Adrenal gland (tissue), 12 donors: ENCODE measurements around the gene CDH10. TPM values are rescaled to one million over a fixed set of nuclear protein-coding genes. Genes with fewer than 3 reads are reported as not detected.

Source experiments
- DNase-seq, 7 donors: peaks; one replicate each; pipeline ENCODE4 v3.0.0-alpha.2; 2019 to 2020
- H3K27ac ChIP-seq, 5 donors: fragments of 200-600 bp; sonication (generic) in 4 of 5; 1 replicate in 3 of 5; 2 replicates in 2 of 5; pipeline versions ENCODE4 v1.5.1 to v1.8.0; 2016 to 2020; ENCODE audit warnings: mild to moderate bottlenecking in 1 of 5
- H3K27me3 ChIP-seq: fragments of 200-600 bp; 2 replicates; pipeline ENCODE4 v1.8.0; 2021
- H3K36me3 ChIP-seq, 2 donors: fragments of 200-600 bp; replicated peaks in 1 of 2; 1 replicate in 1 of 2; 2 replicates in 1 of 2; pipeline versions ENCODE4 v1.5.1 to v1.8.0; 2018 to 2022
- H3K4me1 ChIP-seq, 2 donors: fragments of 200-600 bp; replicated peaks in 1 of 2; 1 replicate in 1 of 2; 2 replicates in 1 of 2; pipeline versions ENCODE4 v1.5.1 to v1.8.0; 2018 to 2021
- H3K4me3 ChIP-seq, 4 donors: fragments of 200-600 bp; sonication (generic) in 3 of 4; one replicate each; pipeline ENCODE4 v1.5.1; 2016 to 2018
- H3K9me3 ChIP-seq, 3 donors: fragments of 200-600 bp; sonication (generic) in 1 of 3; replicated peaks in 1 of 3; 1 replicate in 2 of 3; 2 replicates in 1 of 3; pipeline versions ENCODE4 v1.5.1 to v1.8.0; 2016 to 2021
- POLR2A ChIP-seq, 2 donors: fragments of 450-650 bp; IDR thresholded peaks; one replicate each; pipeline ENCODE4 v1.6.1; 2017; ENCODE audit warnings: antibody characterized with exemption in 2 of 2, mild to moderate bottlenecking in 2 of 2, moderate library complexity in 1 of 2
- WGBS, 4 donors: extraction: QIAGEN DNeasy Blood & Tissue Kit in 2 of 4; methylation state at CpG; one replicate each; pipeline versions ENCODE4 v1.1.5 to v1.1.7; 2013 to 2017; 5-methylcytosine and 5-hydroxymethylcytosine counted together
- intact Hi-C, 2 donors: fragments of 100-400 bp; cut with DNase I; formaldehyde crosslinking; loops; one replicate each; pipeline versions ENCODE4 v1.14.1 to v1.15.0; 2022 to 2023
- polyA plus RNA-seq, 3 donors: library from polyadenylated mRNA; stranded (reverse); fragments of 200-250 nt in 2 of 3; fragments of 350-450 nt in 1 of 3; fragmentation: Illumina TruSeq in 1 of 3; extraction: RNeasy Lipid Tissue Mini Kit (QIAGEN cat#74804) in 1 of 3; gene quantifications; one replicate each; pipeline ENCODE4 v1.2.3, GENCODE V29; 2013 to 2014
- total RNA-seq, 9 donors: library from RNA; depleted of rRNA in 4 of 9; stranded (reverse); fragments of >200 nt in 4 of 9; fragments of 120-200 nt in 1 of 9; fragmentation: NEBNext Ultra II Directional in 1 of 9; extraction: Animal tissue kit (Norgen Biotek cat#: 25700) in 1 of 9; gene quantifications; one replicate each; pipeline versions ENCODE4 v1.1.0 to v1.2.4, GENCODE V29; 2013 to 2023
- TF ChIP-seq, protein P1 (sequence below), 6 experiments: fragments of 450-650 bp in 4 of 6; fragments of 200-600 bp in 2 of 6; sonication (generic) in 1 of 6; IDR thresholded peaks; 1 replicate in 5 of 6; 2 replicates in 1 of 6; pipeline versions ENCODE4 v1.5.1 to v1.8.0; 2016 to 2021; ENCODE audit warnings: antibody characterized with exemption in 6 of 6, mild to moderate bottlenecking in 2 of 6, moderate library complexity in 1 of 6
- donor health status: healthy with polysubstance abuse.
- donor health status: Bipolar disorder and iron deficiency.
- donor health status: DM: yes; HTN: yes; CAD: no.
- donor health status: DM: no; HTN: no; CAD: no.
- donor health status: DM: no; HTN: no; CAD: no.
- donor health status: DM: yes; HTN: yes; CAD: no.

Gene CDH10
- total and polyA plus RNA-seq, 12 donors, result 0.15 to 4.4 (median 1.2) TPM; not detected in 2

DNA sequence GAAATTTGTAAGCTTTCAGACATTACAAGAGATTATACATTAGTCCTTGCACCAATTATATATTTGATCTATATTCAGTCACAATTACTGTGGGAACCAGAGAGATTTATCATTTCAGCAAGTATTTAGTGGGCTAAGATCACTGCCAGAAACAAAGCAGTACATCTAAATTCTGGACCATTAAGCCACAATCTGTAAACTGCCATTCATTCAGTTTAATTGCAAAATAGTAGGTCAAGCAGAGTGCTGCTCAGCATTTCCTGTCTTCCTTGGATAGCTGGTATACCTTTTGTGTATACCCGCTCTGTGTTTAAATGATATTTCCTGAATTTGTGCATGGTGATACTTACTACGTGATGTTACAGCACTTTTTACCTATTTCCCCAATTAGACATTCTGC lies 42.6 kb downstream of the CDH10 start:
- DNase-seq, result no peak
- 53 to 75% (median 64%) methylated on average over 2 of the region's 2 CpGs for WGBS, 4 donors
- H3K27ac ChIP-seq, result no peak overlapping the region
- TF ChIP-seq, protein P1, sequence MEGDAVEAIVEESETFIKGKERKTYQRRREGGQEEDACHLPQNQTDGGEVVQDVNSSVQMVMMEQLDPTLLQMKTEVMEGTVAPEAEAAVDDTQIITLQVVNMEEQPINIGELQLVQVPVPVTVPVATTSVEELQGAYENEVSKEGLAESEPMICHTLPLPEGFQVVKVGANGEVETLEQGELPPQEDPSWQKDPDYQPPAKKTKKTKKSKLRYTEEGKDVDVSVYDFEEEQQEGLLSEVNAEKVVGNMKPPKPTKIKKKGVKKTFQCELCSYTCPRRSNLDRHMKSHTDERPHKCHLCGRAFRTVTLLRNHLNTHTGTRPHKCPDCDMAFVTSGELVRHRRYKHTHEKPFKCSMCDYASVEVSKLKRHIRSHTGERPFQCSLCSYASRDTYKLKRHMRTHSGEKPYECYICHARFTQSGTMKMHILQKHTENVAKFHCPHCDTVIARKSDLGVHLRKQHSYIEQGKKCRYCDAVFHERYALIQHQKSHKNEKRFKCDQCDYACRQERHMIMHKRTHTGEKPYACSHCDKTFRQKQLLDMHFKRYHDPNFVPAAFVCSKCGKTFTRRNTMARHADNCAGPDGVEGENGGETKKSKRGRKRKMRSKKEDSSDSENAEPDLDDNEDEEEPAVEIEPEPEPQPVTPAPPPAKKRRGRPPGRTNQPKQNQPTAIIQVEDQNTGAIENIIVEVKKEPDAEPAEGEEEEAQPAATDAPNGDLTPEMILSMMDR (IDR thresholded peaks at IDR 0.05), result no peak
- no peak for TF ChIP-seq POLR2A (IDR thresholded peaks at IDR 0.05)
- H3K9me3 ChIP-seq, result no peaks in the 10 kb centered on the region
- intact Hi-C loops, result no loop called here
- H3K36me3 ChIP-seq, result no peaks in the 10 kb centered on the region
- no peaks in the 10 kb centered on the region for H3K4me1 ChIP-seq
- no peaks in the 10 kb centered on the region for H3K27me3 ChIP-seq
- H3K4me3 ChIP-seq, result no peak overlapping the region

DNA sequence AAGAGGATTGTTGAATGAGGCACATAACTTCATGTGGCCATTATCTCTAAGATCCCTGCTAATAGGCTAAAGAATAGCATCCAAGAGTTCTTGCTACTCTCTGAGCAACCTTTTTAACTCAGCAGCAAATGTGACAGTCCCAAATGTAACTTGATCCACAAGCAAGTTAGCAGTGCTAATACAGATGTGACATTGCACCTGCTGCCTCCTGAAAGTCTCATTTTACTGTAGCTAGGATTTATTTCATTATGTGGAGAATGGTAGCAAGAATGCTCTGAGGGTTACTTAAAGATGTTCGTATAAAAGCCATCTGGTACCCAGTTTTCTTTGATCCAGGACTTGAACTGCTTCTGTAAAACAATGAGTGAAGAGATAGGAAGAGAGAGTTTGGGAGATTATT lies 45.8 kb downstream of the CDH10 start:
- Histone ChIP-seq H3K4me3 (no peak overlapping the region), H3K9me3 (no peaks in the 10 kb centered on the region), H3K27me3 (no peaks in the 10 kb centered on the region), H3K27ac (no peak overlapping the region), H3K36me3 (no peaks in the 10 kb centered on the region), H3K4me1 (no peaks in the 10 kb centered on the region)
- TF ChIP-seq, protein P1 (IDR thresholded peaks at IDR 0.05), result no peak
- TF ChIP-seq POLR2A (IDR thresholded peaks at IDR 0.05), result no peak
- 50 to 71% (median 51%) methylated on average over 1 of the region's 1 CpG for WGBS, 4 donors
- no peak for DNase-seq
- intact Hi-C loops, result no loop called here

DNA sequence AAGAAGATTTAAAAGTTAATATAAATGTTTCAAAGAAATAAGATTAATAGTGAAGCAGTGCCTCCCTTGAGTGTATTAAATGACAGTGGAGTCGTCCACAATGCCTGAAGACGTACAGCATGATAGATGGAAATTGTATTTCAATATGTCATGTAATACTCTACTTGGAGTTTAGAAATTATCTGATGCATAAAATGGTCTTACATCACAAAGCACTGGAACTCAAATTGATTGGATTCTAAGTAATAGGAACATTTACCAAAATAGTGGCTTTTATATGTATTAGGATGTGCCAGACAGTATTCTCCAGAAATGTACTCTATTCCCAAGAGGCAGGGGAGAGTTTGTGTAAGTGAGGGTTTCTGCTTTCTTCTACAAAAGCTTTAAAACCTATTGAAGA lies 49.4 kb downstream of the CDH10 start:
- intact Hi-C loops, result no loop called here
- H3K9me3 ChIP-seq, result no peaks in the 10 kb centered on the region
- no peaks in the 10 kb centered on the region for H3K36me3 ChIP-seq
- TF ChIP-seq, protein P1 (IDR thresholded peaks at IDR 0.05), result no peak
- TF ChIP-seq POLR2A (IDR thresholded peaks at IDR 0.05), result no peak
- no peak for DNase-seq
- H3K4me3 ChIP-seq, result no peak overlapping the region
- 55 to 68% (median 63%) methylated on average over 2 of the region's 2 CpGs for WGBS, 4 donors
- no peaks in the 10 kb centered on the region for H3K27me3 ChIP-seq
- H3K4me1 ChIP-seq, result no peaks in the 10 kb centered on the region
- no peak overlapping the region for H3K27ac ChIP-seq

DNA sequence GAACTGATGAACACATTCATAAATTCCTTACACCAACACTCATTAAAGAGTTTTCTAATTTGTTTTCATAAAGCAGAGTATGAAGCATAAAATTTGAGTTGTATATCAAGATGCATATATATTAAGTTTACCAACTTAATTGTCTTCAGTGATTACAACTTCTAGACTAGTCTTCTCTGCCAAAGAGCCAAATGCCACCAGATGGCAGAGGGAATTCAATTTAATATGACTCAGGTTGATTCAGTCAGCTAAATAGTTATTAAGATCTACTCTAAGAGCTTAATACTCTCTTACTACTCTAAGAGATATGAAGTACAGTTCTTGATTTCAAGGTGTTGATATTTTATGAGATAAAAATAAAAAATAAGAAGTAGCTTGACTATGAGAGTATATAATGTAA lies 53.4 kb downstream of the CDH10 start:
- Histone ChIP-seq H3K4me3 (no peak overlapping the region), H3K36me3 (no peaks in the 10 kb centered on the region), H3K27me3 (no peaks in the 10 kb centered on the region), H3K27ac (no peak overlapping the region), H3K4me1 (no peaks in the 10 kb centered on the region), H3K9me3 (no peaks in the 10 kb centered on the region)
- intact Hi-C loops, result no loop called here
- no peak for DNase-seq
- TF ChIP-seq, protein P1 (IDR thresholded peaks at IDR 0.05), result no peak
- TF ChIP-seq POLR2A (IDR thresholded peaks at IDR 0.05), result no peak
